Muscle of leg (tissue), 11 donors: ENCODE measurements around the gene C3orf22. TPM values are rescaled to one million over a fixed set of nuclear protein-coding genes. Genes with fewer than 3 reads are reported as not detected.

Experiments
- DNase-seq: peaks from one replicate; pipeline ENCODE4 v3.0.0; 2013
- H3K27ac ChIP-seq: one replicate; pipeline ENCODE4 v1.5.1; 2013; ENCODE audit warnings: mild to moderate bottlenecking, low read length, control low read depth
- H3K27me3 ChIP-seq: one replicate; pipeline ENCODE4 v1.6.1; 2013; ENCODE audit warnings: low read length; ENCODE audit not compliant: control insufficient read depth, insufficient read depth
- H3K36me3 ChIP-seq: one replicate; pipeline ENCODE4 v1.6.1; 2013; ENCODE audit warnings: low read length; ENCODE audit not compliant: control insufficient read depth, insufficient read depth
- H3K4me1 ChIP-seq: one replicate; pipeline ENCODE4 v1.6.1; 2013; ENCODE audit warnings: low read length; ENCODE audit not compliant: control insufficient read depth, insufficient read depth
- H3K4me3 ChIP-seq: one replicate; pipeline ENCODE4 v1.5.1; 2013; ENCODE audit warnings: low read length, control low read depth
- H3K9me3 ChIP-seq: replicated peaks from 2 replicates; pipeline ENCODE4 v1.6.1; 2013; ENCODE audit warnings: low read depth, low read length; ENCODE audit not compliant: control insufficient read depth
- WGBS: methylation state at CpG from one replicate; pipeline ENCODE4 v1.1.5; 2013; ENCODE audit warnings: missing lambda C conversion rate; ENCODE audit not compliant: insufficient coverage; 5-methylcytosine and 5-hydroxymethylcytosine counted together
- polyA plus RNA-seq, 8 donors: library from polyadenylated mRNA; unstranded; fragments of 120-200 nt; gene quantifications; one replicate each; pipeline versions ENCODE4 v1.2.1 to v1.2.3, GENCODE V29; 2013; ENCODE audit warnings: inconsistent platforms in 1 of 8, low replicate concordance in 1 of 8; ENCODE audit not compliant: insufficient read length in 8 of 8, insufficient read depth in 1 of 8
- total RNA-seq: library from RNA; stranded (reverse); fragments of 120-200 nt; gene quantifications from one replicate; pipeline ENCODE4 v1.2.4, GENCODE V29; 2013

The C3orf22 gene
- total and polyA plus RNA-seq, 9 donors: 0.04 to 0.35 TPM; not detected in 7

DNA sequence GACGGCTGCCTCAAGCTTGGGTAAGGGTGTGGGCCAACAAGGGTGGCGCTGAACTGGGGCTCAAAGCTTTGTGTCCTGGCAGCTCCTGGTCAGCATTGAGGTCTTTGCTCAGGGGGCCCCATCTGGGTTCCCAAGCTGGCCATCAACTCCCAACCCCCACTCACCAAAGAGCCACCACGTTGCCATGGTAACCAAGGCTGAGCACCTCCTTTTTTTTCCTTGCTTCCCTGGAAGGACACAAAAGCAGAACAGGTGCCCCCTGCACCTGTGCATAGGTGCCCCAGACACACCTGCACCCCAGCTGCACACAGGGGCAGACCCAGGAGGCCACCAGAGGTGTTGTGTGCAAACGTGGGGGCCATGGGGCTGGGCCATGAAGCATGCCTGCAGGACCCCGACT lies 57.7 kb downstream of the C3orf22 start:
- no peak for DNase-seq
- Histone ChIP-seq H3K27me3 (peaks cover 6% of the 10 kb centered on the region), H3K36me3 (no peaks in the 10 kb centered on the region), H3K9me3 (no peaks in the 10 kb centered on the region), H3K4me3 (no peak overlapping the region), H3K27ac (no peak overlapping the region), H3K4me1 (no peaks in the 10 kb centered on the region)
- 55% methylated on average over 4 of the region's 5 CpGs for WGBS

DNA sequence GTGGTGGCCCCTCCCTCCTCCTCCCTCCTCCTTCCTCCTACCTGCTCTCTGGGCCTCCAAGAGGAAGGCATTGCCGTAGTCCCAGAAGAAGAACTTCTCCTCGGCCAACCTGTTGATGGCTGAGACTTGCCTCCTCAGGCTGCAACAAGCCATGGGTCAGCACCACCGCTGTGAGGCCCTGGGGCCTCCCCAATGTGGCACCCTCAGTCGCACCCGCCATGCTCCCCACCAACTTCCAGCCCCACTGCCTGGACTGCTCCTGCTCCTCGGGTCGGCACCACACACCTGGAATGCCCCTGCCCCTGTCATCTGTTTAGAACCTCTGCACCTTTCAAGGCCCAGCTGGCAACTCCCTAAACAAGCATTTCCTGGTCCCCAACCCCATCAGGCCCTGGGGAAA lies 58.7 kb downstream of the C3orf22 start:
- 83% methylated on average over 5 of the region's 7 CpGs for WGBS
- H3K36me3 ChIP-seq: no peaks in the 10 kb centered on the region
- H3K27me3 ChIP-seq: peaks cover 6% of the 10 kb centered on the region
- no peak overlapping the region for H3K4me3 ChIP-seq
- DNase-seq: no peak
- H3K27ac ChIP-seq: no peak overlapping the region
- H3K9me3 ChIP-seq: no peaks in the 10 kb centered on the region
- H3K4me1 ChIP-seq: no peaks in the 10 kb centered on the region

Other genes starting within 250 kb of the C3orf22 start
- gene KLF15, start 201.5 kb downstream of the C3orf22 start, total RNA-seq: 1.6 TPM
- 1 to 10 TPM in 3 of 8 donors, under 1 TPM in 5; 0.64 to 2.1 (median 0.89) TPM for gene KLF15, start 201.5 kb downstream of the C3orf22 start, polyA plus RNA-seq
- not detected for gene CFAP100, start 164.0 kb downstream of the C3orf22 start, total RNA-seq
- 1 to 10 TPM in 1 of 8 donors, under 1 TPM in 5, not detected in 2; 0.20 to 1.2 (median 0.38) TPM for gene CFAP100, start 164.0 kb downstream of the C3orf22 start, polyA plus RNA-seq
- 18.4 TPM for gene ZXDC, start 83.0 kb downstream of the C3orf22 start, total RNA-seq
- gene ZXDC, start 83.0 kb downstream of the C3orf22 start, polyA plus RNA-seq: 10 to 100 TPM; 19.5 to 27.4 (median 22.7) TPM
- 0.04 TPM for gene UROC1, start 41.2 kb downstream of the C3orf22 start, total RNA-seq
- under 1 TPM in 5 of 8 donors, not detected in 3; 0.06 to 0.15 (median 0.10) TPM for gene UROC1, start 41.2 kb downstream of the C3orf22 start, polyA plus RNA-seq
- 0.18 TPM for gene CHST13, start 34.8 kb downstream of the C3orf22 start, total RNA-seq
- 1 to 10 TPM in 1 of 8 donors, under 1 TPM in 6, not detected in 1; 0.10 to 2.4 (median 0.29) TPM for gene CHST13, start 34.8 kb downstream of the C3orf22 start, polyA plus RNA-seq
- gene TXNRD3, start 96.2 kb upstream of the C3orf22 start, total RNA-seq: 12.9 TPM
- gene TXNRD3, start 96.2 kb upstream of the C3orf22 start, polyA plus RNA-seq: 10 to 100 TPM in 2 of 8 donors, 1 to 10 TPM in 6; 7.8 to 11.1 (median 9.5) TPM
- 9.3 TPM for gene CHCHD6, start 145.3 kb upstream of the C3orf22 start, total RNA-seq
- gene CHCHD6, start 145.3 kb upstream of the C3orf22 start, polyA plus RNA-seq: 10 to 100 TPM in 3 of 8 donors, 1 to 10 TPM in 5; 7.3 to 11.8 (median 8.6) TPM